DMS 273 (cell line): ENCODE results near the gene SUGCT.

ENCODE experiments used
- DNase-seq: peaks from one replicate; lab custom pipeline; 2025; ENCODE audit not compliant: unreplicated experiment; lab: John Stamatoyannopoulos, UW

The SUGCT gene

DNA sequence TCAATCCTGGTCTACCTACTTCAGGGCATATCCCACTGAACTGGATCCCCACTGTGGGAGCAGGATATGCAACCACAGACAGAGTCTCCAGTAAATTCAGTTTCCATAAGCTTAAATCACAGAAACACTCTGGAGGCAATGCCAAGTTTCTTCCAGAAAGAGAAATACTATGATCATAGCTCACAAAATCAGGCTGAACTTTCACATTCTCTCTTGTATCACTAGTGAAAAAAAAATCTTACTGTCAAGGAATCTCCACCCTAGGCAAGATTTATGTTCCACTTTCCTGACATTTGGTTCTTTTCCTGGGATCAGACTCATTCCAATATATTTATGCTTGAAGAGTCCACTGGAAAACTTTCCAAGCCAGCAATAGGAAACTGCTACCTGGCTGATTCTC is 749.0 kb downstream of the SUGCT start:
- DNase-seq = no peak

DNA sequence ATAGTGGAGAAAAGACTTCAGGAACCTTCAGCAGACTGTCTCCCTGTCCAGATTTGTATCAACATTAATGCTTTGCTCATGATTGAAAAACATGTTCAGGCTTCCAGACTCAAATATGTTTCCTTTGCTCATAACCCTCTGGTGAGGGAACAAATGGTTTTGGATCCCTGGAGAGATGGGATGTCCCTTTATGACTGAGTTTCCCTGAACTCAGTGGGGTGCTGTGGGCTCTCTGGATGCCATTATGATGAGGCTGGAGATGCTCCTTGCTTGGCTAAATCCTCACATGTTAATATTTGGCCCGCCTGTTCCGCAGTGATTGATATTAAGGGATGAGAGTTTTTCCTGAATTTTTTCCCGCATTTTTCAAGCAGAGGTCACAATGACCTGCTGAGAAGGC is 749.4 kb downstream of the SUGCT start:
- DNase-seq = no peak

DNA sequence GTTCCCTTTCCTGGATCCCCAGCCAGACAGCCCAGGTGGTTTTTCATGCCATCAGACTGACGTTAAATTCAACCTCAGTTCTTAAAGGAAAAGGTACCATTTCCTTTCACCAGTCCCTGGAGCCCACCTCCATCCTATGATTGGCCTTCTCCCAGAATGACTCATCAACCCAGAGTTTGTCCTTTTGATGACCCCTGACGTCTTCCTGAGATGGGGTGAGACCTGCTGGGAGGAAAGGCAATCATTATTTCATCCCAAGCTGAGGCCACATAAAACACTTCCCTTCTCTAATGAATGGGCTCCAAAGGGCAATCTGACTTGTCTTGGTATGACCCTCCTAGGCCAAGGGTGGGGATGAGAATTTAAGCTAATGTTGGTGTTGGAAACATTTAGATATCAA is 750.7 kb downstream of the SUGCT start:
- no peak for DNase-seq

DNA sequence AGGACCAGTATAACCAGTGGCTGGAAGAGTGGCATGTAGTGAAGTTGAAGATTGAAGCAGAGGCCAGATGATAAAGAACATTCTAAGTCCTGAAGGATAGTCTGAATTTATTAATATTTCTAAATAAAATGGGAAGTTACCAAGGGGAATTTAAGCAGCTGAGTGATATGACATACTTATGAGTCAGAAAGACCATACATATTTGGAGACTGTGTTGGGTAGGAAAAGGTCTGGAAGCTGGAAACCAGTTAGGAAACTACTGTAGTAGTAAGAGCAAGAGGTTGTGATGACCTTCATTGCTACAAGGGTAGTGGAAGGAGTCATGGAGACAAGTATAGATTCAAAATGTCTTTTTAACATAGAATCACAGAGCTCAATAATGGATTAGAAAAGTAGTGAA is 752.3 kb downstream of the SUGCT start:
- no peak for DNase-seq

DNA sequence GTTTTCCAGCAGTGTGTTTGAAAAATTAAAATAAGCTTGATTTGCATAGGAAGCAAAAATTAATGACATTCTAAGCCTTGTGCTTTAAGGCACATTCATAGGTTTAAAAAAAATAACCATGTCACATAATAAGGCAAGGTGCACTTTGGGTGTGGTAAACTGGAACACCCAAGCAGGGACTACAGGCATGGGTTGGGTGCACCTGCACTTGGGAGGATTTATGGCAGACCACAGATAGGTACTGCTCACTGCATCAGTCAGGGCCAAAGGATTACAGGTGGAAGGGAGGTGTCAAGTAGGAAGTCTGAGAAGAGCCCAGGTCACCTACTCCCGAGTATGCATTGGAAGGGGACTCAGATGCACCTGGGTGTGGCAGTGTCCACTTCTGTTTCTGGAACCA is 753.7 kb downstream of the SUGCT start:
- no peak for DNase-seq

- DNase-seq = no peak
These were observed 754.3 kb downstream of the SUGCT start for GRCh38 chr7:40889099-40889498.

- no peak for DNase-seq
These were observed 754.7 kb downstream of the SUGCT start for GRCh38 chr7:40889539-40889938.

DNA sequence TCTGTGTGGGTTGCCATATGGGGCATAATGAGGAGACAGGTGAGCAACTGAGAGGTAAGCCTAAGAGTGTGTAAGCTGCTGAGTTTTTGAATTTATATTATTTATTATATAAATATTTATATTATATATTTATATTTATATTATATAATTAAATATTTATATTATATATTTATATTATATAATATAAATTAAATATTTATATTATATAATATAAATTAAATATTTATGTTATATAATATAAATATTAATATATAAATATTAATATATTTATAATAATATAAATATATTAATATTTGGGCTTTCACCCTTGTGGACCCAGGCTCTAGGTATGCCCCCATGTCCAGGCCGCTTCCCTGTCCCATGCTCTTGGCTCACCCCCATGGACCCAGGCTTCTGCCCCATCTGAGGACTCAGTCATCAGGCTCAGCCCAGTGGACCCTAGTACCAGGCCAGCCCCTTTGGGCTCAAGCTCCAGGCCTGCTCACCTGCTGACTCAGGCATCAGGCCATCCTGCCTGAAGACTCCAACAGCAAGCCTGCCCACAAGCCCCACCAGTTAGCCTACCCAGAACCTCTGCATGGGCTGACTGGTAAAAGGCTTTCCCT is 755.4 kb downstream of the SUGCT start:
- no peak for DNase-seq

DNA sequence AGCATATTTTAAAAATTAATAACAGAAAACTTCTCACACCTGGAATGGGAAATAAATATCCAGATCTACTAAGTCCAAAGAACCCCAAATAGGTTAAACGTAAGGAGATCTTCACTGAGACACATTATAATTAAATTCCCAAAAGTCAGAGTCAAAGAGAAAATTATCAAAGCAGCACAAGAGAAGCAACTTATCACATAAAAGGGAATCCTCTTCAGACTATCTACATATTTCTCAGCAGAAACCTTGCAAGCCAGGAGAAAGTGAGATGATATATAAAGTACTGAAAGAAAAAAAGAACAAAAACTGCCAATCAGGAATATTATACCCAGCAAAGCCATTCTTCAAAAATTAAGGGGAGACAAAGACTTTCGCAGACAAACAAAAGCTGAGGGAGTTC is 756.4 kb downstream of the SUGCT start:
- DNase-seq = no peak

- no peak for DNase-seq
These were observed 764.3 kb downstream of the SUGCT start for GRCh38 chr7:40899151-40899550.

- DNase-seq = no peak
These were observed 765.1 kb downstream of the SUGCT start for GRCh38 chr7:40899636-40900507.

DNA sequence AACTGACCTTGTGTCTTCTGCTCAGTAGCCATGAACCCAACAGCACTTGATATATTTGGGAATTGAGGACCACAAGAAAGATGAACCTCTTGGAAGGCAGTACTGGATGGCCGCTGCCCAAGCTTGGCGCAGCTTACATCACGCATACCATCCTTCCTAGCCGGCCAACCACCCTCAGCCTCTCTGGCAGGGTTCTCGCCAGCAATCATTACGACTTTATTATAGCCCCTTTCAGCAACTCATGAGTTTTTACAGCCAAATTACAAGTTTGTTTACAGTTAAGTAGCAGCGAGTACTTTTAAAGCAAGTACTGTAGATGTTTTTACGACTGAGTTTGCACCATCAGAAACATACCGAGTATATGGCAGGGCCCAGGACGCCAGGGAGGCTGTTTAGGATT is 769.1 kb downstream of the SUGCT start:
- DNase-seq = no peak

DNA sequence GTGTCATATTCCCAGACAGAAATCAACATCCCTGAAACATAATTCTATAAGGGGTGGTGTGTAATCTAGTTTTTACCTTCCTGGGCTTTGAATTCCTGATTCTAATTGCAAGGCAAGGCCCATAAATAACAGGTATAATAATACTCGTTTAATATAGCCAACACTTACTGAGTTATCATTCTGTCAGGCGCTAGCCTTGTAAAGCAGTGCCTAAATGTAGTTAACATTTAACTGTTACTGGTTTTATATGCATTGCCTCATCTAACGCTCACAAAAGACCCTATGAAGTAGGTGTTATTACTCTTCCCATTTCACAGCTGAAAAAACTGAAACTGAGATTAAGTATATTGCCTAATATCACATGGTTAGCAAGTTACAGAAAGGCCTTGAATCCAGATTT is 772.5 kb downstream of the SUGCT start:
- DNase-seq = no peak

- no peak for DNase-seq
These were observed 774.7 kb downstream of the SUGCT start for GRCh38 chr7:40909346-40909980.
